Left colon (tissue), 2 donors: Measurements from ENCODE around the gene HELZ2. TPM values are rescaled to one million over a fixed set of nuclear protein-coding genes. Genes with fewer than 3 reads are reported as not detected.
A peak's percentile ranks its signal among the peaks of the same experiment; 100 is the strongest.

Experiments
- ATAC-seq: fragments of 200-7000 bp; cut with Tn5 transposase; one replicate; pipeline ENCODE4 v1.9.1; 2020; ENCODE audit warnings: mild to moderate bottlenecking, moderate library complexity
- DNase-seq, 2 donors: peaks; one replicate each; pipeline ENCODE4 v3.0.0-alpha.2; 2020
- intact Hi-C, 2 donors: fragments of 100-400 bp; cut with DNase I in 1 of 2; cut with micrococcal nuclease in 1 of 2; formaldehyde crosslinking; loops; one replicate each; pipeline versions ENCODE4 v1.11.2 to v1.14.0; 2022; cut with DNase I, micrococcal nuclease
- total RNA-seq, 2 donors: library from RNA; stranded (reverse); fragmentation: NEBNext Ultra II Directional; extraction: Animal tissue kit (Norgen Biotek cat#: 25700); gene quantifications; one replicate each; pipeline ENCODE4 v1.2.1, GENCODE V29; 2021
- donor health status: DM: no; HTN: no; CAD: no.
- donor health status: DM: yes; HTN: yes; CAD: no.

Gene HELZ2
- total RNA-seq, 2 donors from 2014 or later, result 39.2 to 43.0 TPM

DNA sequence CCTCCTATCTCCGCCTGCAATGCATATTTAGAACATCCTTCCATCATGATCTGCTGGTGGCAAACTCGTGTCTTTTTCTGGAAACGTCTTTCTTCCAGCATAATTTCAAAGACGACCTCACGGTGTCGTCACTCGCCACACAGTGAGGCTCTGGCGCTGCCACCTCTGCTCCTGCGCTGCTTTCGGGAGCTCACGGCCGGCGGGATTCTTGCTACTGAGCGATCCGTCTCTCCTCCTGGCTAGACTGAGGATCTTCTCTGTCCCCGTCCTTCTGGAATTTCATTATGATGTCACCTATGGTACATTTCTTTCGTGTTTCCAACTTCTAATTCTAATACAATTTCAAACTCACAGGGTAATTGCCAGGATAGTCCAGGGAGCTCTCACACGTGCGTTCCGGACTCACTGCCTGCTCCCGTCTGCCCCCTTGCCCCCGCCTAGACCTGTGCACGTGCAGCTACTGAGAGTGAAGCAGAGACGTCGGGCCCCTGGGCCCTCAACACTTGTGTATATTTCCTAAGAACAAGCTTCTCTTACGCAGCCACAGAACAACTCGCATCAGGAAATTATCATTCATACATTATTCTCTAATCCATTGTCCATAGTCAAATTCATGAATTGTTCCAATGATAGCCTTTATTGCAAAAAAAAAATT, 25.5 kb upstream of the HELZ2 start:
- ATAC-seq, result no peak
- no peak for DNase-seq

GRCh38 chr20:63598479-63599395, 24.7 kb upstream of the HELZ2 start:
- intact Hi-C loops, result no loop called here
- DNase-seq (no peak), ATAC-seq (no peak)

More for the DNA sequence above, 25.5 kb upstream of the HELZ2 start:
- intact Hi-C loops, result no loop called here

DNA sequence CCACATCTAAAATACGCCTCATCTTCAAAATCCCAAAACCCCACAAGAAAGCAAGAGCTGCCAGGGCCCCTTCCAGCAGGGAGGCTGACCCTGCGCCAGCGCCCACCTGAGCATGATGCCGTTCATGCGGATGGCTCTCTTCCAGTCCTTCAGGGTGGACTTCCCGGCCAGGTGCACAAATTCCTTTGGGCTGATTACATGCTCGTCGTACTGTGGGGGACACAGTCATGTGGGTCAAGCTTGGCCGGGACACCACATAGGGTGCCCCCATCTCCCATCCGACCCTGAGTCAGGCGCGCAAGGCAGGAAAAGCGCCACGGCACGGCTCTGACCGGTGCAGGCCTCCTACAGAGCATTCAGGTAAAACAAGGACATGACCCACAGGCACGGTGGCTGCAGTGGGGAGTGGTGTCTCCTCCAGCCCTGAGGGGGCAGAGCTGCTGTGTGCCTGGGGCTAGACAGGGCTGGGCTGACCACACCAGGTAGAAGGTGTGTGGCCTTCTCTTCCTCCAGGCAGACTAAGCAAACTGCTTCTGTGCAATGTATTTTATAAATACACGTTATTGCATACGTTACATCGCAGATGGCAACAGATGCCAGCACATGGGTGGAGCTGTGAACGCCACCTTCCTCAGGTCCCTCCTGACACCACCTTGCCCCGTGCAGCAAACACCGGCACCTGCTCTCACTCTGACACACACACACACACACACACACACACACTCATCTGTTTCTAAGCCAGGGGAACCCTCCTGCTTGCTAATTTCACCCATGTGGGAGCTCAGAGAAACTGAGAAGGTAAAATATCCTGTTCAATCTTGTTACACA, 23.8 kb upstream of the HELZ2 start:
- DNase-seq (no peak), ATAC-seq (no peak)
- intact Hi-C loops, result no loop called here

- no peak for DNase-seq
- ATAC-seq, result no peak
- intact Hi-C loops, result no loop called here
Measured at GRCh38 chr20:63596423-63596822, 22.4 kb upstream of the HELZ2 start.

- ATAC-seq (no peak), DNase-seq (no peak)
Measured at GRCh38 chr20:63595416-63596127, 21.5 kb upstream of the HELZ2 start.

GRCh38 chr20:63594043-63594561, 20.1 kb upstream of the HELZ2 start:
- ATAC-seq (no peak), DNase-seq (no peak)
- intact Hi-C loops, result no loop called here

More at GRCh38 chr20:63595416-63596127, 21.5 kb upstream of the HELZ2 start:
- intact Hi-C loops, result no loop called here

- DNase-seq, result no peak
- intact Hi-C loops, result no loop called here
- no peak for ATAC-seq
Measured at GRCh38 chr20:63592661-63593060, 18.6 kb upstream of the HELZ2 start.

DNA sequence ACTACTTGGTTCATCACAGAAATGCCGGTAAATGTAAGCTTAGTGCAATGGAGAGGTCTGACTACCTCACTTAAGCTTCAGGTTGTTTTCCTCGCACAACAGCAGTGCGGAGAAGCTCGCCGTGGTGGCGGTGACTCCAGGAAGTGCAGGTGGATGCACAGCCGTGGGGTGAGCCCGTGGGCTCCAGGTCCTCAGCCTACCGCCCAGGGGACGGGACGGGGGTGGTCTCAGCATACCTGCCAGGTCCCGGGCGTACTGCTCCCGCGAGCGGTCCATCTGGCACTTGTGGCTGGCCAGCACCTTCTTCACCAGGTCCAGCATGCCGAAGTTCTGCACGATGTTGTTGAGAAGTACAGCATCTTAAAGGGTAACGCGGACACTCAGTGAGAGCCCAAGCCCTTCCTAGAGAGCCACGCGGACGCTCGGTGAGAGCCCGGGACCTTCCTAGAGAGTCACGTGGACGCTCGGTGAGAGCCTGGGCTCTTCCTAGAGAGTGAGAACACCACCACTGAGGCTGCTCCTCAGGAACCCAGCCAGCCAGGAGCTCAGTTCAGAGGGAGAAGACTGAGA, 17.8 kb upstream of the HELZ2 start:
- no peak for ATAC-seq
- no peak for DNase-seq

GRCh38 chr20:63591147-63591533, 17.1 kb upstream of the HELZ2 start:
- ATAC-seq (no peak), DNase-seq (no peak)
- intact Hi-C loops, result no loop called here

More for the DNA sequence above, 17.8 kb upstream of the HELZ2 start:
- intact Hi-C loops, result no loop called here

GRCh38 chr20:63590218-63591146, 16.4 kb upstream of the HELZ2 start:
- ATAC-seq, result no peak
- DNase-seq, result no peak
- intact Hi-C loops, result no loop called here

- ATAC-seq (no peak), DNase-seq (no peak)
- intact Hi-C loops, result no loop called here
Measured at GRCh38 chr20:63589261-63590217, 15.5 kb upstream of the HELZ2 start.

DNA sequence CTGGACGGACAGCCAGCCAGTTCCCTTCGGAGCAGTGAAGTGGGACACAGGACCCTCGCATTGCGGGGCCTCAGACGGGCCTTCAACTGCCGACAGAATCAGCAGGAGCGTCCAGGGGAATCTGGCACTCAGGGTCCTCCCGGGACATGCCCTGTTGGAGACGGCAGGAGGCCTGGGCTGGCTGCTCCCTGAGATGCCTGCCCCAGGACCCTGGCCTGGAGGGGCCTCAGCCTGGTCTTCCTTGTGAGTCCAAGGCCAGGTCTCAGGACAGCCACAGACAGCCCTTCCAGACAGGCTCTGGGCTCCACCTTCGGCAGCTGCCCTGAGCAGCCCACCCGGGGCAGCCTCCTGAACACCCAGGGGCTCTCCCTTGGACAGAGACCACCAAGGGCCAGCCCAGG, 14.6 kb upstream of the HELZ2 start:
- no peak for ATAC-seq
- no peak for DNase-seq
- intact Hi-C loops, result no loop called here

DNA sequence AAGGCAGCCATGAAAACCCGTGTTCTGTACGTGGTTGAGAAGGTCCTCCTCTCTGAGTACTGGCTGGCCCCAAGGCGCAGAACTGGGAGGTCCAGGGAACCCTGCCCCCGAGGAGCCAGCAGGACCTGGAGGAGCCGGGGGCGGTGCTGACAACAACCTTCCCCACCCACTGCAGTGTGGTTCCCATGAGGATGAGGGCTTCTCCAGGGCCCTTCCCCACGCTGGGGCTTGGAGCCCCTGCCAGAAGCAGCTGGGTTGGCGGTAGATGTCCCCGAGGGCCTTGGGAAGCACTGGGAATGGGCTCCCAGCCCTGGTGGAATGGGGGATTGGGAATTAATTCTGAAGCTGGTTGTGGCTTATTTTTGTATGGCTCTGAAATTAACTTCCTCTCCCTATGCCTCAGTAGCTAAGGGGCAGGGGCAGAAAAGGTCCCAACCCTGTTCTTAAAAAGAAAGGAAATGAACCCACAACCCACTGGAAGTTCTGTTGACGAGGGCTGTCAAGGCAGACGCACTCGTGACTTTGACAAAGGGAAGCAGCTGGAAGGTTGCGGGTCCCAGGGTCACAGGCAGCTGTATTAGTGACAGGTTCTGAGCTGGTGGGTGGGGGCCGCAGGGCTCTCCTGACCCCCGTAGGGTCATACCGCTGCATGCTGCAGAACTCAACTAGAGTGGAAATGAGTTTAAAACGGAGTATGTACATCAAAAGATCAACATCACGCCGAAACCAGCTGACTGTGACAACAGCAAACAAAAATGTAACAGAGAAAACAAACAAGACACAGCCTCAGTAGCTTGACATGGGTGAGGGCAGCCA, 13.9 kb upstream of the HELZ2 start:
- DNase-seq, result no peak
- ATAC-seq, result peak; percentile 14
- intact Hi-C loops, result no loop called here

DNA sequence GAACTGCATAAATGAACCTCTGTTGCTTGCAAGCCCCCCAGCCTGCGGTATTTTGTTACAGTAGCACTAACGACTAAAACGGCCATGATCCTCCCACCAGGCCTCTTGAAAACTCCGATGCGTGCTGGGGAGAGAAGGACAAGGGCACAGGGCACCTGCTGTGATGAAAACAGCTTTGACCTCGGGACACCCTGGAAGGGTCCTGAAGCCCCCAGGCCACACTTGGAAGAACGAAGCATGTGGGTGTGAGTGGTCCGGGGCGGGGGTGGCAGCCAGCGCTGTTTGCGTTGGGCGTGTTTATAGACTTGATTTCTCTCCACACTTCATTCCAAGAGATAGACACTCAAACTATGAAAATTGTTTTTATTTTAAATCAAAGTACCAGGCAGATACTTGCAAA, 13.2 kb upstream of the HELZ2 start:
- DNase-seq (no peak), ATAC-seq (no peak)
- intact Hi-C loops, result no loop called here

DNA sequence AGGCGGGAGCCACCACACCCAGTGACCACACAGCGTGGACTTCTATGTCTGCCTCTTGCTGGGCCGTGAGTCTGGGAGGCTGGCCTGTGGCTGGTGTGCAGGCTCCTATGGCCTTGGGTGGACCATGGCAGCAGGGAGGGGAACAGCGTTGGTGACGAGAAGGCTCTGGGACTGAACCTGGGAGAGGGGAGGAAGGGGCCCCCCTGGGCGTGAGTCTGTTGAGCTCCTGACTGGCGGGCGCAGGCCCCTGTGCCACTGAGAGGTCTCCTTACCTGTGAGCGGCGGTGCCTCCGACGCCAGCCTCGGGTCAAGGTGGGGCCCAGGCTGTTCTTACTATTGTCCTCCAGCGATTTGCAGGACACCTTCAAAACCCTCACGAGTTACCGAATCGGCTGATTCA, 12.8 kb upstream of the HELZ2 start:
- DNase-seq (no peak), ATAC-seq (no peak)
- intact Hi-C loops, result no loop called here
